ENCODE measurements around the gene REXO1.

The REXO1 gene

GRCh38 chr19:1845642-1846041 is 2.6 kb downstream of the REXO1 start:
- no peak for DNase-seq

- DNase-seq, result no peak
These were observed 3.2 kb downstream of the REXO1 start for GRCh38 chr19:1845125-1845515.

GRCh38 chr19:1844513-1845124 is 3.7 kb downstream of the REXO1 start:
- DNase-seq, result no peak

GRCh38 chr19:1843646-1844394 is 4.5 kb downstream of the REXO1 start:
- no peak for DNase-seq

- DNase-seq, result no peak
These were observed 5.2 kb downstream of the REXO1 start for GRCh38 chr19:1843116-1843515.

GRCh38 chr19:1841209-1841924 is 6.9 kb downstream of the REXO1 start:
- no peak for DNase-seq

- DNase-seq, result no peak
These were observed 7.7 kb downstream of the REXO1 start for GRCh38 chr19:1840541-1841115.

GRCh38 chr19:1839658-1840540 is 8.4 kb downstream of the REXO1 start:
- DNase-seq, result no peak

GRCh38 chr19:1837625-1838105 is 10.6 kb downstream of the REXO1 start:
- DNase-seq, result peak; percentile 69

- no peak for DNase-seq
These were observed 11.1 kb downstream of the REXO1 start for GRCh38 chr19:1837222-1837565.

GRCh38 chr19:1836458-1837221 is 11.6 kb downstream of the REXO1 start:
- DNase-seq, result no peak

GRCh38 chr19:1833540-1833939 is 14.7 kb downstream of the REXO1 start:
- DNase-seq, result no peak

GRCh38 chr19:1832046-1832663 is 16.1 kb downstream of the REXO1 start:
- DNase-seq, result no peak

- no peak for DNase-seq
These were observed 17.3 kb downstream of the REXO1 start for GRCh38 chr19:1830978-1831377.

- no peak for DNase-seq
These were observed 17.7 kb downstream of the REXO1 start for GRCh38 chr19:1830568-1830967.

- DNase-seq, result no peak
These were observed 18.3 kb downstream of the REXO1 start for GRCh38 chr19:1829958-1830357.

GRCh38 chr19:1828279-1829238 is 19.7 kb downstream of the REXO1 start:
- no peak for DNase-seq

GRCh38 chr19:1827566-1828278 is 20.6 kb downstream of the REXO1 start:
- no peak for DNase-seq
